Adrenal gland (tissue), 5 donors: ENCODE measurements around the gene AR.

Source experiments
- CTCF ChIP-seq, 6 experiments: fragments of 450-650 bp in 4 of 6; fragments of 200-600 bp in 2 of 6; sonication (generic) in 1 of 6; IDR thresholded peaks; 1 replicate in 5 of 6; 2 replicates in 1 of 6; pipeline versions ENCODE4 v1.5.1 to v1.8.0; 2016 to 2021; ENCODE audit warnings: antibody characterized with exemption in 6 of 6, mild to moderate bottlenecking in 2 of 6, moderate library complexity in 1 of 6
- POLR2A ChIP-seq, 2 donors: fragments of 450-650 bp; IDR thresholded peaks; one replicate each; pipeline ENCODE4 v1.6.1; 2017; ENCODE audit warnings: antibody characterized with exemption in 2 of 2, mild to moderate bottlenecking in 2 of 2, moderate library complexity in 1 of 2
- donor health status: DM: no; HTN: no; CAD: no.

DNA sequence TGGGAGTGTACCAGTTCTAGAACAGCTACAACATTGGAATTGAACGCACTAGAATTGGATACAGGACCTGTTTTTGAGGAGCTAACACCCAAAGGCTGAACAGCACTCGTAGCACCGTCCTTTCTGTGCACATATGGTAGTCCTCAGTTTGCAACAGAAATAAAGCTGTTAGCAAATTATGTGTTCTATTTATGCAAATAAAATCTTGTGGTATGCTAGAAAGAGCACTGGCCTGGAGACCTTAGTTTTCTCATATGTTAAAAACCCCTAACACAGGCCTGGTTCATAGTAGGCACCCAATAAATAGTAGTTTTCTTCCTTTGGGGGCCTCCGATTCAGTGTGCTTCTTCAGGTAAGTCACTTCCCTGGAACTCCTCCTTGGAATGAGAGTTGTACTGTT lies 140.3 kb downstream of the AR start:
- no peak for TF ChIP-seq CTCF (IDR thresholded peaks at IDR 0.05)
- no peak for TF ChIP-seq POLR2A (IDR thresholded peaks at IDR 0.05)
